SK-N-MC (cell line): ENCODE results near the gene ACACA.

Experiments
- DNase-seq: peaks from one replicate; pipeline ENCODE4 v3.0.0-alpha.2; 2011; ENCODE audit warnings: low read depth, low spot score
- H3K27ac ChIP-seq: fragments of 200-600 bp; sonication (generic); 2 replicates; pipeline ENCODE4 v1.5.1; 2016; ENCODE audit warnings: mixed run types
- H3K36me3 ChIP-seq: fragments of 200-600 bp; sonication (generic); 2 replicates; pipeline ENCODE4 v1.6.1; 2017; ENCODE audit warnings: antibody characterized with exemption, low read length, mixed read lengths; ENCODE audit not compliant: insufficient read depth
- H3K4me3 ChIP-seq: fragments of 200-600 bp; sonication (generic); 2 replicates; pipeline ENCODE4 v1.5.1; 2016
- H3K9ac ChIP-seq: fragments of 200-600 bp; sonication (generic); 2 replicates; pipeline ENCODE4 v1.8.0; 2017; ENCODE audit warnings: mixed run types, mixed read lengths; ENCODE audit not compliant: insufficient read length
- H3K9me3 ChIP-seq: fragments of 200-600 bp; sonication (generic); 2 replicates; pipeline ENCODE4 v1.6.1; 2017; ENCODE audit warnings: low read depth, mild to moderate bottlenecking, antibody characterized with exemption, low read length, moderate library complexity, mixed read lengths
- EZH2 ChIP-seq: fragments of 200-600 bp; sonication (generic); IDR thresholded peaks from one replicate; pipeline ENCODE4 v1.6.1; 2017; ENCODE audit warnings: antibody characterized with exemption
- FOXP2 ChIP-seq: optimal IDR thresholded peaks from 2 replicates; pipeline ENCODE3; 2011; ENCODE audit warnings: mild to moderate bottlenecking, moderate library complexity; ENCODE audit not compliant: insufficient read depth; ENCODE audit errors: extremely low read length, control extremely low read depth
- POLR2AphosphoS5 ChIP-seq: IDR thresholded peaks from 2 replicates; pipeline ENCODE4 v1.6.1; 2012; ENCODE audit warnings: mild to moderate bottlenecking, low read depth, low read length, borderline replicate concordance

Gene ACACA

GRCh38 chr17:37103231-37103630, 303.4 kb downstream of the ACACA start:
- H3K9ac ChIP-seq = no peak overlapping the region
- no peak overlapping the region for H3K27ac ChIP-seq
- no peak for DNase-seq
- H3K9me3 ChIP-seq = no peaks in the 10 kb centered on the region
- TF ChIP-seq EZH2 (no peak), FOXP2 (no peak), POLR2AphosphoS5 (no peak)
- H3K4me3 ChIP-seq = no peak overlapping the region
- H3K36me3 ChIP-seq = peaks cover 5% of the 10 kb centered on the region; the same call in 1 of the 2 replicates

GRCh38 chr17:37101306-37101705, 305.3 kb downstream of the ACACA start:
- TF ChIP-seq FOXP2 (no peak), POLR2AphosphoS5 (no peak), EZH2 (no peak)
- Histone ChIP-seq H3K27ac (no peak overlapping the region), H3K4me3 (no peak overlapping the region), H3K36me3 (peaks cover 24% of the 10 kb centered on the region), H3K9me3 (no peaks in the 10 kb centered on the region), H3K9ac (no peak overlapping the region)
- DNase-seq = no peak

GRCh38 chr17:37100231-37100630, 306.4 kb downstream of the ACACA start:
- TF ChIP-seq POLR2AphosphoS5 (no peak), FOXP2 (no peak), EZH2 (no peak)
- Histone ChIP-seq H3K36me3 (peaks cover 34% of the 10 kb centered on the region), H3K27ac (no peak overlapping the region), H3K4me3 (no peak overlapping the region), H3K9ac (peak overlapping the region; percentile 42), H3K9me3 (no peaks in the 10 kb centered on the region)
- DNase-seq = no peak

- Histone ChIP-seq H3K9ac (no peak overlapping the region), H3K9me3 (no peaks in the 10 kb centered on the region), H3K36me3 (peaks cover 36% of the 10 kb centered on the region), H3K4me3 (no peak overlapping the region), H3K27ac (no peak overlapping the region)
- no peak for DNase-seq
- TF ChIP-seq POLR2AphosphoS5 (no peak), EZH2 (no peak), FOXP2 (no peak)
These were observed 307.5 kb downstream of the ACACA start for GRCh38 chr17:37098910-37099664.

- no peak overlapping the region for H3K27ac ChIP-seq
- H3K9ac ChIP-seq = no peak overlapping the region
- no peaks in the 10 kb centered on the region for H3K9me3 ChIP-seq
- TF ChIP-seq POLR2AphosphoS5 (no peak), EZH2 (no peak), FOXP2 (no peak)
- H3K4me3 ChIP-seq = no peak overlapping the region
- H3K36me3 ChIP-seq = peaks cover 39% of the 10 kb centered on the region
- DNase-seq = no peak
These were observed 308.5 kb downstream of the ACACA start for GRCh38 chr17:37098152-37098551.

GRCh38 chr17:37097154-37097553, 309.5 kb downstream of the ACACA start:
- no peak overlapping the region for H3K27ac ChIP-seq
- no peak overlapping the region for H3K9ac ChIP-seq
- no peak for DNase-seq
- no peak overlapping the region for H3K4me3 ChIP-seq
- H3K36me3 ChIP-seq = peaks cover 39% of the 10 kb centered on the region
- TF ChIP-seq EZH2 (no peak), POLR2AphosphoS5 (no peak), FOXP2 (no peak)
- no peaks in the 10 kb centered on the region for H3K9me3 ChIP-seq

- DNase-seq = no peak
- Histone ChIP-seq H3K9me3 (no peaks in the 10 kb centered on the region), H3K27ac (no peak overlapping the region), H3K4me3 (no peak overlapping the region), H3K9ac (no peak overlapping the region), H3K36me3 (peaks cover 39% of the 10 kb centered on the region)
- TF ChIP-seq FOXP2 (no peak), EZH2 (no peak), POLR2AphosphoS5 (no peak)
These were observed 310.6 kb downstream of the ACACA start for GRCh38 chr17:37096071-37096470.

- H3K9ac ChIP-seq = no peak overlapping the region
- peaks cover 46% of the 10 kb centered on the region for H3K36me3 ChIP-seq
- no peak overlapping the region for H3K27ac ChIP-seq
- no peak overlapping the region for H3K4me3 ChIP-seq
- H3K9me3 ChIP-seq = no peaks in the 10 kb centered on the region
- TF ChIP-seq POLR2AphosphoS5 (no peak), EZH2 (no peak), FOXP2 (no peak)
- no peak for DNase-seq
These were observed 312.2 kb downstream of the ACACA start for GRCh38 chr17:37094391-37094790.

- Histone ChIP-seq H3K36me3 (peaks cover 40% of the 10 kb centered on the region), H3K27ac (no peak overlapping the region), H3K9ac (no peak overlapping the region), H3K9me3 (no peaks in the 10 kb centered on the region), H3K4me3 (no peak overlapping the region)
- no peak for TF ChIP-seq POLR2AphosphoS5
- TF ChIP-seq EZH2 = no peak
- TF ChIP-seq FOXP2 = no peak
- no peak for DNase-seq
These were observed 313.9 kb downstream of the ACACA start for GRCh38 chr17:37092701-37093100.
